ENCODE measurements around the gene CD300C. TPM values are rescaled to one million over a fixed set of nuclear protein-coding genes. Genes with fewer than 3 reads are reported as not detected.
A peak's percentile ranks its signal among the peaks of the same experiment; 100 is the strongest.
"Not testable (repeated sequence)": the region's sequence is repeated elsewhere in the genome, so short reads cannot be mapped to it uniquely, and the experiment has no call there.

The CD300C gene
- total RNA-seq, 2 experiments from 2014 or later, result 0.41 to 0.50 TPM

- Histone ChIP-seq H3K4me3 (ENCODE audit: low read length) (no peak overlapping the region), H3K27ac (ENCODE audit: low read depth in 1 of 2, low read length in 2 of 2) (peak overlapping the region in 1 of 2 donors; percentile 62), H3K4me1 (ENCODE audit: insufficient read depth, low read length) (peaks cover 6% of the 10 kb centered on the region), H3K27me3 (ENCODE audit: control insufficient read depth in 1 of 2, insufficient read depth in 2 of 2, low read length in 2 of 2) (peaks cover 21 to 29% of the 10 kb centered on the region in 2 experiments), H3K9me3 (ENCODE audit: control insufficient read depth in 1 of 2, insufficient read depth in 1 of 2, low read length in 2 of 2) (peaks cover 0 to 19% of the 10 kb centered on the region in 2 experiments), H3K36me3 (ENCODE audit: insufficient read depth, low read length) (no peaks in the 10 kb centered on the region)
- intact Hi-C loops (cut with DNase I, micrococcal nuclease), result no loop called here
- CTCF ChIA-PET, result no interaction called here
- POLR2A ChIA-PET, result no interaction called here
- Mint-ChIP-seq H3K4me3 (no peak overlapping the region), H3K27me3 (peaks cover 47% of the 10 kb centered on the region), H3K9me3 (peaks cover 2% of the 10 kb centered on the region), H3K27ac (no peak overlapping the region), H3K4me1 (ENCODE audit: low read depth) (no peaks in the 10 kb centered on the region), H3K36me3 (ENCODE audit: low read depth) (peaks cover 3% of the 10 kb centered on the region)
- no peak for ATAC-seq (ENCODE audit: poor library complexity)
- peak in 3 of 14 experiments; percentile 41 to 54 (median 50) for DNase-seq
- no peak for TF ChIP-seq CTCF (IDR thresholded peaks at IDR 0.05)
Measured at GRCh38 chr17:74521701-74522201, 24.2 kb downstream of the CD300C start.

- peaks cover 51% of the 10 kb centered on the region for H3K27me3 Mint-ChIP-seq
Measured at GRCh38 chr17:74520790-74521480, 25.0 kb downstream of the CD300C start.

GRCh38 chr17:74520016-74520434 lies 25.9 kb downstream of the CD300C start:
- Histone ChIP-seq H3K27ac (ENCODE audit: low read depth in 1 of 2, low read length in 2 of 2) (peak overlapping the region in 1 of 2 donors; percentile 4), H3K27me3 (ENCODE audit: control insufficient read depth in 1 of 2, insufficient read depth in 2 of 2, low read length in 2 of 2) (peaks cover 24 to 29% of the 10 kb centered on the region in 2 experiments), H3K36me3 (ENCODE audit: insufficient read depth, low read length) (no peaks in the 10 kb centered on the region), H3K9me3 (ENCODE audit: control insufficient read depth in 1 of 2, insufficient read depth in 1 of 2, low read length in 2 of 2) (peaks cover 0 to 19% of the 10 kb centered on the region in 2 experiments), H3K4me3 (ENCODE audit: low read length) (no peak overlapping the region), H3K4me1 (ENCODE audit: insufficient read depth, low read length) (peaks cover 6% of the 10 kb centered on the region)
- intact Hi-C loops (cut with DNase I, micrococcal nuclease), result no loop called here
- Mint-ChIP-seq H3K4me3 (no peak overlapping the region), H3K9me3 (peaks cover 2% of the 10 kb centered on the region), H3K27me3 (peaks cover 47% of the 10 kb centered on the region), H3K27ac (no peak overlapping the region), H3K36me3 (ENCODE audit: low read depth) (peaks cover 3% of the 10 kb centered on the region), H3K4me1 (ENCODE audit: low read depth) (no peaks in the 10 kb centered on the region)
- no peak for TF ChIP-seq CTCF (IDR thresholded peaks at IDR 0.05)
- DNase-seq, result peak in 3 of 14 experiments; percentile 25 to 51 (median 43)
- ChIA-PET POLR2A (no interaction called here), CTCF (no interaction called here)
- ATAC-seq (ENCODE audit: poor library complexity), result no peak

More at GRCh38 chr17:74520790-74521480, 25.0 kb downstream of the CD300C start:
- intact Hi-C loops (cut with DNase I, micrococcal nuclease), result no loop called here
- no peaks in the 10 kb centered on the region for H3K4me1 Mint-ChIP-seq (ENCODE audit: low read depth)
- H3K27ac Mint-ChIP-seq, result no peak overlapping the region
- peaks cover 2% of the 10 kb centered on the region for H3K9me3 Mint-ChIP-seq
- TF ChIP-seq CTCF (IDR thresholded peaks at IDR 0.05), result no peak
- peaks cover 6% of the 10 kb centered on the region for H3K4me1 ChIP-seq (ENCODE audit: insufficient read depth, low read length)
- H3K36me3 Mint-ChIP-seq (ENCODE audit: low read depth), result peaks cover 3% of the 10 kb centered on the region
- no peak overlapping the region for H3K4me3 Mint-ChIP-seq
- POLR2A ChIA-PET, result no interaction called here
- DNase-seq, result peak in 2 of 14 experiments; percentile 52 to 66
- H3K9me3 ChIP-seq (ENCODE audit: control insufficient read depth in 1 of 2, insufficient read depth in 1 of 2, low read length in 2 of 2), result peaks cover 0 to 19% of the 10 kb centered on the region in 2 experiments
- H3K36me3 ChIP-seq (ENCODE audit: insufficient read depth, low read length), result no peaks in the 10 kb centered on the region
- H3K4me3 ChIP-seq (ENCODE audit: low read length), result no peak overlapping the region
- CTCF ChIA-PET, result no interaction called here
- ATAC-seq (ENCODE audit: poor library complexity), result no peak
- peak overlapping the region in 1 of 2 donors; percentile 62 for H3K27ac ChIP-seq (ENCODE audit: low read depth in 1 of 2, low read length in 2 of 2)
- peaks cover 24 to 29% of the 10 kb centered on the region in 2 experiments for H3K27me3 ChIP-seq (ENCODE audit: control insufficient read depth in 1 of 2, insufficient read depth in 2 of 2, low read length in 2 of 2)

- Histone ChIP-seq H3K9me3 (ENCODE audit: control insufficient read depth in 1 of 2, insufficient read depth in 1 of 2, low read length in 2 of 2) (peaks cover 0 to 17% of the 10 kb centered on the region in 2 experiments), H3K27me3 (ENCODE audit: control insufficient read depth in 1 of 2, insufficient read depth in 2 of 2, low read length in 2 of 2) (peaks cover 24 to 27% of the 10 kb centered on the region in 2 experiments)
- H3K27me3 Mint-ChIP-seq, result peaks cover 49% of the 10 kb centered on the region
- H3K9me3 Mint-ChIP-seq, result peaks cover 11% of the 10 kb centered on the region
- H3K4me1 ChIP-seq (ENCODE audit: insufficient read depth, low read length); intact Hi-C loops (cut with DNase I, micrococcal nuclease); H3K4me3 ChIP-seq (ENCODE audit: low read length); H3K36me3 ChIP-seq (ENCODE audit: insufficient read depth, low read length); H3K27ac Mint-ChIP-seq; POLR2A ChIA-PET; H3K4me1 Mint-ChIP-seq (ENCODE audit: low read depth); CTCF ChIA-PET; DNase-seq; ATAC-seq (ENCODE audit: poor library complexity); H3K27ac ChIP-seq (ENCODE audit: low read depth in 1 of 2, low read length in 2 of 2); H3K4me3 Mint-ChIP-seq: not testable (repeated sequence)
- H3K36me3 Mint-ChIP-seq (ENCODE audit: low read depth), result peaks cover 13% of the 10 kb centered on the region
Measured at GRCh38 chr17:74518413-74518981, 27.4 kb downstream of the CD300C start.

Data from CD4-positive, alpha-beta T cell (primary cell).